Rectal smooth muscle tissue (tissue), 1 donor: Measurements from ENCODE around the gene TSPAN7.

Experiments used
- H3K27ac ChIP-seq: one replicate; pipeline ENCODE4 v1.7.0; 2013; ENCODE audit warnings: low read depth, low read length, inconsistent platforms
- H3K27me3 ChIP-seq: one replicate; pipeline ENCODE4 v1.7.0; 2013; ENCODE audit warnings: low read length; ENCODE audit not compliant: control insufficient read depth, insufficient read depth
- H3K36me3 ChIP-seq: one replicate; pipeline ENCODE4 v1.7.0; 2013; ENCODE audit warnings: low read length; ENCODE audit not compliant: control insufficient read depth, insufficient read depth
- H3K4me1 ChIP-seq: one replicate; pipeline ENCODE4 v1.7.0; 2013; ENCODE audit warnings: low read length; ENCODE audit not compliant: control insufficient read depth, insufficient read depth
- H3K4me3 ChIP-seq: one replicate; pipeline ENCODE4 v1.7.0; 2013; ENCODE audit warnings: low read length
- H3K9ac ChIP-seq: one replicate; pipeline ENCODE4 v1.7.0; 2013; ENCODE audit warnings: low read length

The TSPAN7 gene

GRCh38 chrX:38718311-38718710 lies 157.0 kb downstream of the TSPAN7 start:
- H3K27ac ChIP-seq: no peak overlapping the region
- H3K4me1 ChIP-seq: no peaks in the 10 kb centered on the region
- no peaks in the 10 kb centered on the region for H3K36me3 ChIP-seq
- H3K4me3 ChIP-seq: no peak overlapping the region
- no peaks in the 10 kb centered on the region for H3K27me3 ChIP-seq
- H3K9ac ChIP-seq: no peak overlapping the region

GRCh38 chrX:38726612-38727011 lies 165.3 kb downstream of the TSPAN7 start:
- Histone ChIP-seq H3K36me3 (no peaks in the 10 kb centered on the region), H3K27me3 (no peaks in the 10 kb centered on the region), H3K9ac (no peak overlapping the region)

GRCh38 chrX:38727668-38728067 lies 166.3 kb downstream of the TSPAN7 start:
- H3K4me3 ChIP-seq: no peak overlapping the region
- H3K4me1 ChIP-seq: no peaks in the 10 kb centered on the region
- no peaks in the 10 kb centered on the region for H3K36me3 ChIP-seq
- no peaks in the 10 kb centered on the region for H3K27me3 ChIP-seq
- H3K9ac ChIP-seq: no peak overlapping the region
- no peak overlapping the region for H3K27ac ChIP-seq

More at GRCh38 chrX:38726612-38727011, 165.3 kb downstream of the TSPAN7 start:
- Histone ChIP-seq H3K4me3 (no peak overlapping the region), H3K4me1 (no peaks in the 10 kb centered on the region), H3K27ac (no peak overlapping the region)

- Histone ChIP-seq H3K36me3 (no peaks in the 10 kb centered on the region), H3K9ac (no peak overlapping the region), H3K27ac (no peak overlapping the region), H3K4me3 (no peak overlapping the region), H3K4me1 (no peaks in the 10 kb centered on the region), H3K27me3 (no peaks in the 10 kb centered on the region)
These were observed 171.5 kb downstream of the TSPAN7 start for GRCh38 chrX:38732866-38733265.
